C1 segment of cervical spinal cord (tissue), 14 donors: Measurements from ENCODE around the gene GNB1.
"Not testable (repeated sequence)": the region's sequence is repeated elsewhere in the genome, so short reads cannot be mapped to it uniquely, and the experiment has no call there.

Experiments used
- DNase-seq, 14 donors: peaks; one replicate each; lab custom pipeline; 2025; lab: John Stamatoyannopoulos, UW

The GNB1 gene

GRCh38 chr1:1746566-1746909 is 144.3 kb downstream of the GNB1 start:
- not testable (repeated sequence) for DNase-seq

GRCh38 chr1:1745651-1746565 is 145.0 kb downstream of the GNB1 start:
- DNase-seq, result peak in 11 of 14 donors; percentile 26 to 84 (median 75)

- not testable (repeated sequence) for DNase-seq
These were observed 148.4 kb downstream of the GNB1 start for GRCh38 chr1:1742529-1742928.

- not testable (repeated sequence) for DNase-seq
These were observed 149.9 kb downstream of the GNB1 start for GRCh38 chr1:1741013-1741412.

- DNase-seq, result not testable (repeated sequence)
These were observed 152.0 kb downstream of the GNB1 start for GRCh38 chr1:1738799-1739337.

- DNase-seq, result not testable (repeated sequence)
These were observed 153.0 kb downstream of the GNB1 start for GRCh38 chr1:1737675-1738590.
